Activated CD8-positive, alpha-beta memory T cell treated with anti-CD3 and anti-CD28 coated beads, Interleukin-2, amount 50 U/mL, for 24 hours (primary cell): ENCODE results near the gene ASTN1.
"Not testable (repeated sequence)": the region's sequence is repeated elsewhere in the genome, so short reads cannot be mapped to it uniquely, and the experiment has no call there.

Experiments used
- DNase-seq: peaks from one replicate; pipeline ENCODE4 v3.0.0-alpha.2; 2020; ENCODE audit errors: extremely low read depth

Gene ASTN1

GRCh38 chr1:177106614-177107365 lies 57.7 kb downstream of the ASTN1 start:
- no peak for DNase-seq

GRCh38 chr1:177106196-177106595 lies 58.3 kb downstream of the ASTN1 start:
- no peak for DNase-seq

- no peak for DNase-seq
Observed at GRCh38 chr1:177103005-177103852, 61.3 kb downstream of the ASTN1 start.

- DNase-seq: no peak
Observed at GRCh38 chr1:177092001-177092400, 72.5 kb downstream of the ASTN1 start.

GRCh38 chr1:177091040-177091439 lies 73.5 kb downstream of the ASTN1 start:
- DNase-seq: no peak

- no peak for DNase-seq
Observed at GRCh38 chr1:177088966-177089365, 75.5 kb downstream of the ASTN1 start.

- no peak for DNase-seq
Observed at GRCh38 chr1:177082855-177083693, 81.4 kb downstream of the ASTN1 start.

GRCh38 chr1:177080564-177080963 lies 83.9 kb downstream of the ASTN1 start:
- no peak for DNase-seq

GRCh38 chr1:177077734-177078499 lies 86.6 kb downstream of the ASTN1 start:
- no peak for DNase-seq

GRCh38 chr1:177077006-177077405 lies 87.5 kb downstream of the ASTN1 start:
- no peak for DNase-seq

GRCh38 chr1:177074811-177075210 lies 89.7 kb downstream of the ASTN1 start:
- not testable (repeated sequence) for DNase-seq

GRCh38 chr1:177069490-177069889 lies 95.0 kb downstream of the ASTN1 start:
- no peak for DNase-seq

GRCh38 chr1:177067752-177068410 lies 96.6 kb downstream of the ASTN1 start:
- DNase-seq: no peak

- DNase-seq: no peak
Observed at GRCh38 chr1:177065430-177065829, 99.1 kb downstream of the ASTN1 start.

- DNase-seq: no peak
Observed at GRCh38 chr1:177063648-177064047, 100.9 kb downstream of the ASTN1 start.

- no peak for DNase-seq
Observed at GRCh38 chr1:177054542-177054941, 110.0 kb downstream of the ASTN1 start.

- no peak for DNase-seq
Observed at GRCh38 chr1:177053648-177054047, 110.9 kb downstream of the ASTN1 start.

- DNase-seq: no peak
Observed at GRCh38 chr1:177048314-177049069, 116.0 kb downstream of the ASTN1 start.

GRCh38 chr1:177045151-177045550 lies 119.4 kb downstream of the ASTN1 start:
- DNase-seq: no peak

- DNase-seq: no peak
Observed at GRCh38 chr1:177044390-177044789, 120.1 kb downstream of the ASTN1 start.
